ENCODE measurements around the gene FLVCR2. TPM values are rescaled to one million over a fixed set of nuclear protein-coding genes. Genes with fewer than 3 reads are reported as not detected.

Gene FLVCR2
- total and polyA plus RNA-seq, 2 of the 13 experiments (the other 11 are each of a cell fraction or from before 2014, with no cell fraction given), result 9.9 to 10.5 TPM

DNA sequence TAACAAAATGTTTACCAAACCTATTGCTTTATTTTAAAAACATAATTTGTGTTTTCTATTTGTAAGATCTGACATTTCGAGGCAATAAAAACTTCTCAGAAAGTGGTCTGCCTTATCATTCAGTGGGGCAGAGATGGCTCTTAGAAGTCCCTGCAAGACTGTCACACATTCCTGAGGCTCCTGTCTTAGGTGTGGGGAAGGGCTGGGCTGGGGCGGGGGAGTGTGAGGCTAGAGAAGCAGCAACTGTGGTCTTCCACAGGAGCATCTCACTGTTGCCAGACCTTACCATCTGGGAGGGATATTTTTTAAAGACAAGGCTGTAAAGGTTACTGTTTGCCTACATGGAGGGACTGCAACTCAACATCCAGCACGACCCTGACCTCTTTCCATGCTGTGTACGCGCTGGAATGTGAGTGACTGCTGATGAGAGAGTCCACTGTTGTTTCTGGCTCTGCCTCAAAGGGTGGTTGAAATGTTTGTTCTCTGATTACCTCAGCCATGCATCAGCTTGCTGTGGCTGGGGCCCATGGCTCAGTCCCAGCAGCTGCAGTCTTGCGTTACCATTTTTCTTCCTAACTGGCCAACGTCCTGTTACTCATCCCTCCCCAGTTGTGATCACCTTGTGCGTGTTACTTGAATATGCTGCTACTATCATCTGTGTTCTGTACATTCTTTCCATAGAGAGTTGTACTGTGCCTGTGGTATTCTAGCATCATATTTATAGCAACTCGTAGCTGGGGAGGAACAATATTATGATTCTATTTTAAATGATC lies 69.8 kb downstream of the FLVCR2 start (continued):
- TF ChIP-seq PCBP2 (optimal IDR thresholded peaks at IDR 0.05; ENCODE audit: low read depth, low read length, poor library complexity, severe bottlenecking), result no peak
- TF ChIP-seq, protein P1, sequence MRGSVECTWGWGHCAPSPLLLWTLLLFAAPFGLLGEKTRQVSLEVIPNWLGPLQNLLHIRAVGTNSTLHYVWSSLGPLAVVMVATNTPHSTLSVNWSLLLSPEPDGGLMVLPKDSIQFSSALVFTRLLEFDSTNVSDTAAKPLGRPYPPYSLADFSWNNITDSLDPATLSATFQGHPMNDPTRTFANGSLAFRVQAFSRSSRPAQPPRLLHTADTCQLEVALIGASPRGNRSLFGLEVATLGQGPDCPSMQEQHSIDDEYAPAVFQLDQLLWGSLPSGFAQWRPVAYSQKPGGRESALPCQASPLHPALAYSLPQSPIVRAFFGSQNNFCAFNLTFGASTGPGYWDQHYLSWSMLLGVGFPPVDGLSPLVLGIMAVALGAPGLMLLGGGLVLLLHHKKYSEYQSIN (CRISPR knock-in tag; IDR thresholded peaks at IDR 0.05; ENCODE audit: borderline replicate concordance), result no peak
- no peak for TF ChIP-seq ZNF138 (CRISPR knock-in tag; IDR thresholded peaks at IDR 0.05; ENCODE audit: low read depth)
- TF ChIP-seq, protein P2, sequence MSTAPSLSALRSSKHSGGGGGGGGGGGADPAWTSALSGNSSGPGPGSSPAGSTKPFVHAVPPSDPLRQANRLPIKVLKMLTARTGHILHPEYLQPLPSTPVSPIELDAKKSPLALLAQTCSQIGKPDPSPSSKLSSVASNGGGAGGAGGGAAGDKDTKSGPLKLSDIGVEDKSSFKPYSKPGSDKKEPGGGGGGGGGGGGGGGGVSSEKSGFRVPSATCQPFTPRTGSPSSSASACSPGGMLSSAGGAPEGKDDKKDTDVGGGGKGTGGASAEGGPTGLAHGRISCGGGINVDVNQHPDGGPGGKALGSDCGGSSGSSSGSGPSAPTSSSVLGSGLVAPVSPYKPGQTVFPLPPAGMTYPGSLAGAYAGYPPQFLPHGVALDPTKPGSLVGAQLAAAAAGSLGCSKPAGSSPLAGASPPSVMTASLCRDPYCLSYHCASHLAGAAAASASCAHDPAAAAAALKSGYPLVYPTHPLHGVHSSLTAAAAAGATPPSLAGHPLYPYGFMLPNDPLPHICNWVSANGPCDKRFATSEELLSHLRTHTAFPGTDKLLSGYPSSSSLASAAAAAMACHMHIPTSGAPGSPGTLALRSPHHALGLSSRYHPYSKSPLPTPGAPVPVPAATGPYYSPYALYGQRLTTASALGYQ (CRISPR knock-in tag; IDR thresholded peaks at IDR 0.05), result peak; percentile 86
- TF ChIP-seq ZNF710 (CRISPR knock-in tag; IDR thresholded peaks at IDR 0.05; ENCODE audit: borderline replicate concordance), result peak; percentile 97
- peak; percentile 81 for TF ChIP-seq GFI1 (CRISPR knock-in tag; IDR thresholded peaks at IDR 0.05; ENCODE audit: borderline replicate concordance)
- peak; percentile 81 for TF ChIP-seq ZNF652 (CRISPR knock-in tag; IDR thresholded peaks at IDR 0.05; ENCODE audit: borderline replicate concordance, low read depth)
- TF ChIP-seq KLF6 (CRISPR knock-in tag; IDR thresholded peaks at IDR 0.05), result peak; percentile 84
- TF ChIP-seq ZSCAN30 (CRISPR knock-in tag; IDR thresholded peaks at IDR 0.05), result peak; percentile 73
- TF ChIP-seq JARID2 (CRISPR knock-in tag; IDR thresholded peaks at IDR 0.05; ENCODE audit: insufficient replicate concordance), result no peak
- no peak for TF ChIP-seq ZNF780A (CRISPR knock-in tag; IDR thresholded peaks at IDR 0.05)
- no peak for TF ChIP-seq ZNF766 (CRISPR knock-in tag; IDR thresholded peaks at IDR 0.05; ENCODE audit: borderline replicate concordance)
- TF ChIP-seq CEBPB (IDR thresholded peaks at IDR 0.05; ENCODE audit: borderline replicate concordance, low read depth, low read length), result peak; percentile 86
- TF ChIP-seq ZEB1 (IDR thresholded peaks at IDR 0.05; ENCODE audit: insufficient replicate concordance, low read depth), result no peak
- TF ChIP-seq, protein P3, sequence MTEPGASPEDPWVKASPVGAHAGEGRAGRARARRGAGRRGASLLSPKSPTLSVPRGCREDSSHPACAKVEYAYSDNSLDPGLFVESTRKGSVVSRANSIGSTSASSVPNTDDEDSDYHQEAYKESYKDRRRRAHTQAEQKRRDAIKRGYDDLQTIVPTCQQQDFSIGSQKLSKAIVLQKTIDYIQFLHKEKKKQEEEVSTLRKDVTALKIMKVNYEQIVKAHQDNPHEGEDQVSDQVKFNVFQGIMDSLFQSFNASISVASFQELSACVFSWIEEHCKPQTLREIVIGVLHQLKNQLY (CRISPR knock-in tag; IDR thresholded peaks at IDR 0.05), result peak; percentile 96
- TF ChIP-seq, protein P4, sequence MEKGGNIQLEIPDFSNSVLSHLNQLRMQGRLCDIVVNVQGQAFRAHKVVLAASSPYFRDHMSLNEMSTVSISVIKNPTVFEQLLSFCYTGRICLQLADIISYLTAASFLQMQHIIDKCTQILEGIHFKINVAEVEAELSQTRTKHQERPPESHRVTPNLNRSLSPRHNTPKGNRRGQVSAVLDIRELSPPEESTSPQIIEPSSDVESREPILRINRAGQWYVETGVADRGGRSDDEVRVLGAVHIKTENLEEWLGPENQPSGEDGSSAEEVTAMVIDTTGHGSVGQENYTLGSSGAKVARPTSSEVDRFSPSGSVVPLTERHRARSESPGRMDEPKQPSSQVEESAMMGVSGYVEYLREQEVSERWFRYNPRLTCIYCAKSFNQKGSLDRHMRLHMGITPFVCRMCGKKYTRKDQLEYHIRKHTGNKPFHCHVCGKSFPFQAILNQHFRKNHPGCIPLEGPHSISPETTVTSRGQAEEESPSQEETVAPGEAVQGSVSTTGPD (CRISPR knock-in tag; IDR thresholded peaks at IDR 0.05), result peak; percentile 90
- TF ChIP-seq ZNF446 (CRISPR knock-in tag; IDR thresholded peaks at IDR 0.05), result no peak
- TF ChIP-seq ZNF367 (CRISPR knock-in tag; IDR thresholded peaks at IDR 0.05; ENCODE audit: borderline replicate concordance), result no peak
- peak; percentile 76 for TF ChIP-seq SP5 (CRISPR knock-in tag; IDR thresholded peaks at IDR 0.05; ENCODE audit: borderline replicate concordance, low read depth)
- TF ChIP-seq ZSCAN12 (CRISPR knock-in tag; IDR thresholded peaks at IDR 0.05), result no peak
- peak; percentile 88; the same call in 1 of the 2 replicates for TF ChIP-seq SIX1 (CRISPR knock-in tag; IDR thresholded peaks at IDR 0.05; ENCODE audit: borderline replicate concordance)
- no peak; the same call in 1 of the 2 replicates for TF ChIP-seq MAZ (IDR thresholded peaks at IDR 0.05; ENCODE audit: borderline replicate concordance, low read depth, low read length)
- TF ChIP-seq MAZ (CRISPR knock-in tag; IDR thresholded peaks at IDR 0.05; ENCODE audit: low read depth), result peak; percentile 49; the same call in 1 of the 2 replicates

Data from HepG2 (cell line).